ENCODE measurements around the gene PPP1R8. TPM values are rescaled to one million over a fixed set of nuclear protein-coding genes. Genes with fewer than 3 reads are reported as not detected.

PPP1R8 gene
- total RNA-seq, 3 donors from 2014 or later (not counting 1 experiment from before 2014, with no cell fraction given), result 25.6 to 36.4 (median 28.0) TPM

DNA sequence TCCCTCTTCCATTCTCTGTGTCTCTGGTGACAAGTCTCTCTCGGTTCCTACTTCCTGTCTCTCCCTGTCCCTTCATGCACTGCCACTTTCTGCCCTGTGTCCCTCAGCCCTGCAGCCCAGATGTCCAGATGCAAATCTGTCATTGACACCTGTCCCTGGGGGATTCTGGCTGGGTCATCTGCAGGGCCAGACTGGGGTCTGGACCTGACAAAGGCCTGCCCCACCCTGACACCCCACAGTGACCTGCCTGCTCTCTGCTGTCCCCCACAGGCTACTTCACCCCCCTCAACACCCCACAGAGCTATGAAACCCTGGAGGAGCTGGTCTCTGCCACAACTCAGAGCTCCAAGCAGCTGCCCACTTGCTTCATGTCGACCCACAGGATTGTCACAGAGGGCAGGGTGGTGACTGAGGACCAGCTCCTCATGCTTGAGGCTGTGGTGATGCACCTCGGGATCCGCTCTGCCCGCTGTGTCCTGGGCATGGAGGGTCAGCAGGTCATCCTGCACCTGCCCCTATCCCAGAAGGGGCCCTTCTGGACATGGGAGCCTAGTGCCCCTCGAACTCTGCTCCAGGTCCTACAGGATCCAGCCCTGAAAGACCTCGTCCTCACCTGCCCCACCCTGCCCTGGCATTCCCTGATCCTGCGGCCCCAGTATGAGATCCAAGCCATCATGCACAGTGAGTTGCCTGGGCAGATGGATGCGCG, 48.9 kb downstream of the PPP1R8 start:
- Histone ChIP-seq H3K4me1 (ENCODE audit: control insufficient read depth, insufficient read depth, low read length) (peaks cover 79% of the 10 kb centered on the region), H3K9me3 (ENCODE audit: control insufficient read depth, insufficient read depth, low read length) (no peaks in the 10 kb centered on the region), H3K27me3 (ENCODE audit: control insufficient read depth, insufficient read depth, low read length) (no peaks in the 10 kb centered on the region), H3K36me3 (ENCODE audit: control insufficient read depth, insufficient read depth, low read length) (peaks cover 62% of the 10 kb centered on the region), H3K4me3 (ENCODE audit: low read length) (no peak overlapping the region), H3K27ac (ENCODE audit: low read length) (peak overlapping the region; percentile 5)
- WGBS (ENCODE audit: insufficient coverage), result 90% methylated on average over 8 of the region's 10 CpGs
- intact Hi-C loops (cut with micrococcal nuclease), result no loop called here
- Mint-ChIP-seq H3K4me1 (peaks cover 42 to 73% of the 10 kb centered on the region in 2 donors), H3K36me3 (peaks cover 20% of the 10 kb centered on the region), H3K9me3 (no peaks in the 10 kb centered on the region), H3K4me3 (no peak overlapping the region), H3K27me3 (ENCODE audit: low read depth in 2 of 2) (no peaks in the 10 kb centered on the region), H3K27ac (peak overlapping the region; percentile 91 to 95)
- DNase-seq (no peak), ATAC-seq (no peak)
- TF ChIP-seq, protein P1, sequence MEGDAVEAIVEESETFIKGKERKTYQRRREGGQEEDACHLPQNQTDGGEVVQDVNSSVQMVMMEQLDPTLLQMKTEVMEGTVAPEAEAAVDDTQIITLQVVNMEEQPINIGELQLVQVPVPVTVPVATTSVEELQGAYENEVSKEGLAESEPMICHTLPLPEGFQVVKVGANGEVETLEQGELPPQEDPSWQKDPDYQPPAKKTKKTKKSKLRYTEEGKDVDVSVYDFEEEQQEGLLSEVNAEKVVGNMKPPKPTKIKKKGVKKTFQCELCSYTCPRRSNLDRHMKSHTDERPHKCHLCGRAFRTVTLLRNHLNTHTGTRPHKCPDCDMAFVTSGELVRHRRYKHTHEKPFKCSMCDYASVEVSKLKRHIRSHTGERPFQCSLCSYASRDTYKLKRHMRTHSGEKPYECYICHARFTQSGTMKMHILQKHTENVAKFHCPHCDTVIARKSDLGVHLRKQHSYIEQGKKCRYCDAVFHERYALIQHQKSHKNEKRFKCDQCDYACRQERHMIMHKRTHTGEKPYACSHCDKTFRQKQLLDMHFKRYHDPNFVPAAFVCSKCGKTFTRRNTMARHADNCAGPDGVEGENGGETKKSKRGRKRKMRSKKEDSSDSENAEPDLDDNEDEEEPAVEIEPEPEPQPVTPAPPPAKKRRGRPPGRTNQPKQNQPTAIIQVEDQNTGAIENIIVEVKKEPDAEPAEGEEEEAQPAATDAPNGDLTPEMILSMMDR (IDR thresholded peaks at IDR 0.05), result no peak

GRCh38 chr1:27882543-27882903, 51.9 kb downstream of the PPP1R8 start:
- TF ChIP-seq, protein P1 (IDR thresholded peaks at IDR 0.05), result no peak
- intact Hi-C loops (cut with micrococcal nuclease), result no loop called here
- H3K36me3 ChIP-seq (ENCODE audit: control insufficient read depth, insufficient read depth, low read length), result peaks cover 74% of the 10 kb centered on the region
- no peak overlapping the region for H3K4me3 ChIP-seq (ENCODE audit: low read length)
- no peaks in the 10 kb centered on the region for H3K27me3 ChIP-seq (ENCODE audit: control insufficient read depth, insufficient read depth, low read length)
- H3K27me3 Mint-ChIP-seq (ENCODE audit: low read depth in 2 of 2), result no peaks in the 10 kb centered on the region
- H3K9me3 ChIP-seq (ENCODE audit: control insufficient read depth, insufficient read depth, low read length), result no peaks in the 10 kb centered on the region
- ATAC-seq (no peak), DNase-seq (no peak)
- no peak overlapping the region for H3K4me3 Mint-ChIP-seq
- H3K9me3 Mint-ChIP-seq, result no peaks in the 10 kb centered on the region
- H3K4me1 ChIP-seq (ENCODE audit: control insufficient read depth, insufficient read depth, low read length), result peaks cover 81% of the 10 kb centered on the region
- WGBS (ENCODE audit: insufficient coverage), result 97% methylated on average over 6 of the region's 6 CpGs
- H3K4me1 Mint-ChIP-seq, result peaks cover 64 to 77% of the 10 kb centered on the region in 2 donors
- H3K36me3 Mint-ChIP-seq, result peaks cover 26% of the 10 kb centered on the region
- H3K27ac ChIP-seq (ENCODE audit: low read length), result peak overlapping the region; percentile 85
- H3K27ac Mint-ChIP-seq, result peak overlapping the region; percentile 96 to 99

DNA sequence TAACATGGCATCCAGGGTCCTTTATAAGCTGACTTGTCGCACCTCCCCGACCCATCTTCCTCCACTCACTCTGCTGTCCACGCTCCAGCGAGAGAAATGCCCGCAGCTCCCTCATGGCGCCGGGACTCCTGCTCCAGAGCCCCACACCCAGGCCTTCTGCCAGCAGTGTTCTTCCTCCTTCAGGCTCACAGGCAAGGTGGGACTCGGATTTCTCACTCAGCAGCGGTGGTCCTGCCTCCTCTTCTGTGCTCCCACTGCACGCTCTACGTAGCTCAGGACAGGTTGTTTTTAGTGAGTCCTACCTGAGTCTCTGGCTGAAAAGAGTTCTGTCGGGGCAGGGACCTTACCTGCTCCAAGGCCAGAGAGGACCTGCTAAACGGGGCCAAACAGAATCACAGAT, 53.0 kb downstream of the PPP1R8 start:
- TF ChIP-seq, protein P1 (IDR thresholded peaks at IDR 0.05), result no peak
- H3K36me3 Mint-ChIP-seq, result peaks cover 21% of the 10 kb centered on the region
- intact Hi-C loops (cut with micrococcal nuclease), result no loop called here
- peak overlapping the region; percentile 80 for H3K4me3 Mint-ChIP-seq
- Histone ChIP-seq H3K4me3 (ENCODE audit: low read length) (no peak overlapping the region), H3K36me3 (ENCODE audit: control insufficient read depth, insufficient read depth, low read length) (peaks cover 69% of the 10 kb centered on the region), H3K27ac (ENCODE audit: low read length) (peak overlapping the region; percentile 85), H3K27me3 (ENCODE audit: control insufficient read depth, insufficient read depth, low read length) (no peaks in the 10 kb centered on the region), H3K9me3 (ENCODE audit: control insufficient read depth, insufficient read depth, low read length) (no peaks in the 10 kb centered on the region), H3K4me1 (ENCODE audit: control insufficient read depth, insufficient read depth, low read length) (peaks cover 83% of the 10 kb centered on the region)
- DNase-seq (no peak), ATAC-seq (no peak)
- no peaks in the 10 kb centered on the region for H3K27me3 Mint-ChIP-seq (ENCODE audit: low read depth in 2 of 2)
- H3K4me1 Mint-ChIP-seq, result peaks cover 60 to 71% of the 10 kb centered on the region in 2 donors
- H3K9me3 Mint-ChIP-seq, result no peaks in the 10 kb centered on the region
- peak overlapping the region; percentile 96 to 99 for H3K27ac Mint-ChIP-seq
- WGBS (ENCODE audit: insufficient coverage), result 85% methylated on average over 13 of the region's 13 CpGs
